Measurements from ENCODE around the gene NOL3. TPM values are rescaled to one million over a fixed set of nuclear protein-coding genes. Genes with fewer than 3 reads are reported as not detected.
A peak's percentile ranks its signal among the peaks of the same experiment; 100 is the strongest.

NOL3 gene
- total RNA-seq, 5 donors from 2014 or later (not counting 1 experiment from before 2014, with no cell fraction given) = 2.1 to 8.0 (median 5.2) TPM

- Mint-ChIP-seq H3K4me1 (peaks cover 52 to 68% (median 64%) of the 10 kb centered on the region in 3 donors), H3K36me3 (peaks cover 15% of the 10 kb centered on the region), H3K27me3 (no peaks in the 10 kb centered on the region), H3K27ac (peak overlapping the region; percentile 62 to 86), H3K4me3 (peak overlapping the region in 1 of 3 donors; percentile 97), H3K9me3 (no peaks in the 10 kb centered on the region)
- Histone ChIP-seq H3K36me3 (ENCODE audit: control insufficient read depth in 2 of 2, extremely low read depth in 1 of 2, insufficient read depth in 1 of 2, low read length in 1 of 2) (peaks cover 6 to 11% of the 10 kb centered on the region in 2 donors), H3K4me1 (ENCODE audit: control insufficient read depth in 1 of 2, extremely low read depth in 1 of 2, insufficient read depth in 2 of 2, low read length in 2 of 2) (peaks cover 20 to 41% of the 10 kb centered on the region in 2 experiments), H3K27me3 (replicated peaks in 1 of 2; ENCODE audit: control insufficient read depth in 2 of 2, extremely low read depth in 1 of 2, insufficient read depth in 2 of 2, low read length in 1 of 2) (no peaks in the 10 kb centered on the region), H3K4me3 (ENCODE audit: control insufficient read depth in 1 of 2, extremely low read depth in 1 of 2, low read length in 1 of 2) (no peak overlapping the region), H3K27ac (ENCODE audit: low read length) (peak overlapping the region; percentile 50), H3K9me3 (no peaks in the 10 kb centered on the region)
- 20% methylated on average over 2 of the region's 3 CpGs for WGBS (ENCODE audit: insufficient coverage)
- ATAC-seq (replicated peaks in 1 of 4) (no peak), DNase-seq (no peak)
- ChIA-PET CTCF (interaction anchor here (0.6 kb wide), 2 partner anchors 85 to 598 kb away, joined by 4 to 6 read pairs; no protein-coding TSS in a partner anchor), POLR2A (interaction anchor here in 1 of 2 donors (0.5 kb wide), 1 partner anchor 46 kb away, joined by 3 read pairs; no protein-coding TSS in a partner anchor)
Measured at GRCh38 chr16:67223992-67224391, 53.7 kb downstream of the NOL3 start.

Other genes starting within 250 kb of the NOL3 start
- gene RRAD, start 245.0 kb upstream of the NOL3 start, total RNA-seq = 1 to 10 TPM in 1 of 5 donors, under 1 TPM in 3, not detected in 1; 0.28 to 1.1 (median 0.53) TPM
- 10 to 100 TPM; 55.3 to 66.8 (median 62.4) TPM for gene CIAO2B, start 236.1 kb upstream of the NOL3 start, total RNA-seq
- 10 to 100 TPM; 35.3 to 56.5 (median 50.2) TPM for gene CES2, start 235.0 kb upstream of the NOL3 start, total RNA-seq
- gene CES3, start 209.3 kb upstream of the NOL3 start, total RNA-seq = under 1 TPM; 0.10 to 0.88 (median 0.58) TPM
- 10 to 100 TPM; 12.4 to 20.7 (median 17.0) TPM for gene CES4A, start 181.9 kb upstream of the NOL3 start, total RNA-seq
- 100 to 1,000 TPM in 2 of 5 donors, 10 to 100 TPM in 3; 80.0 to 115 (median 96.5) TPM for gene CBFB, start 141.4 kb upstream of the NOL3 start, total RNA-seq
- gene PHAF1, start 60.6 kb upstream of the NOL3 start, total RNA-seq = 10 to 100 TPM; 19.4 to 23.0 (median 20.1) TPM
- gene B3GNT9, start 19.5 kb upstream of the NOL3 start, total RNA-seq = 1 to 10 TPM; 3.0 to 9.5 (median 4.9) TPM
- 100 to 1,000 TPM in 3 of 5 donors, 10 to 100 TPM in 2; 58.3 to 179 (median 123) TPM for gene TRADD, start 10.6 kb upstream of the NOL3 start, total RNA-seq
- 10 to 100 TPM; 18.5 to 69.7 (median 43.7) TPM for gene FBXL8, start 10.6 kb upstream of the NOL3 start, total RNA-seq
- gene HSF4, start 5.8 kb upstream of the NOL3 start, total RNA-seq = 10 to 100 TPM; 22.3 to 66.3 (median 39.1) TPM
- 10 to 100 TPM; 11.3 to 16.5 (median 14.8) TPM for gene MATCAP1, start 13.4 kb downstream of the NOL3 start, total RNA-seq
- under 1 TPM in 1 of 5 donors, not detected in 4; 0.25 TPM for gene EXOC3L1, start 19.6 kb downstream of the NOL3 start, total RNA-seq
- gene E2F4, start 21.6 kb downstream of the NOL3 start, total RNA-seq = 10 to 100 TPM; 59.4 to 97.1 (median 83.1) TPM
- gene ELMO3, start 28.6 kb downstream of the NOL3 start, total RNA-seq = 10 to 100 TPM in 1 of 5 donors, 1 to 10 TPM in 4; 3.8 to 11.7 (median 8.8) TPM
- gene TMEM208, start 56.6 kb downstream of the NOL3 start, total RNA-seq = 10 to 100 TPM; 28.5 to 40.3 (median 34.8) TPM
- gene FHOD1, start 76.9 kb downstream of the NOL3 start, total RNA-seq = 10 to 100 TPM; 31.0 to 92.5 (median 66.2) TPM
- gene SLC9A5, start 78.4 kb downstream of the NOL3 start, total RNA-seq = 1 to 10 TPM; 1.4 to 2.3 (median 2.2) TPM
- gene PLEKHG4, start 109.0 kb downstream of the NOL3 start, total RNA-seq = 10 to 100 TPM; 19.4 to 27.5 (median 24.9) TPM
- not detected for gene KCTD19, start 156.2 kb downstream of the NOL3 start, total RNA-seq
- not detected for gene LRRC36, start 156.3 kb downstream of the NOL3 start, total RNA-seq
- gene TPPP3, start 223.0 kb downstream of the NOL3 start, total RNA-seq = under 1 TPM in 2 of 5 donors, not detected in 3; 0.18 to 0.23 TPM
- gene ZDHHC1, start 245.9 kb downstream of the NOL3 start, total RNA-seq = under 1 TPM in 4 of 5 donors, not detected in 1; 0.26 to 0.85 (median 0.47) TPM

All from T-cell (primary cell).